ENCODE results near the gene LIFR.

GRCh38 chr5:38541174-38541725, 15.2 kb downstream of the LIFR start:
- TF ChIP-seq RAD21 (IDR thresholded peaks at IDR 0.05; ENCODE audit: low read depth) (no peak), EZH2 (IDR thresholded peaks at IDR 0.05) (no peak), SP1 (IDR thresholded peaks at IDR 0.05; ENCODE audit: low read depth) (no peak), POLR2A (IDR thresholded peaks at IDR 0.05; ENCODE audit: borderline replicate concordance, extremely low read depth, insufficient read depth, insufficient read length) (no peak), YY1 (IDR thresholded peaks at IDR 0.05; ENCODE audit: extremely low read depth, insufficient replicate concordance, low read depth, low read length) (no peak), POLR2AphosphoS5 (IDR thresholded peaks at IDR 0.05; ENCODE audit: low read depth, low read length) (no peak), EZH2phosphoT487 (IDR thresholded peaks at IDR 0.05; ENCODE audit: borderline replicate concordance) (no peak), REST (IDR thresholded peaks at IDR 0.05; ENCODE audit: low read depth) (no peak)
- TF ChIP-seq, protein P1, sequence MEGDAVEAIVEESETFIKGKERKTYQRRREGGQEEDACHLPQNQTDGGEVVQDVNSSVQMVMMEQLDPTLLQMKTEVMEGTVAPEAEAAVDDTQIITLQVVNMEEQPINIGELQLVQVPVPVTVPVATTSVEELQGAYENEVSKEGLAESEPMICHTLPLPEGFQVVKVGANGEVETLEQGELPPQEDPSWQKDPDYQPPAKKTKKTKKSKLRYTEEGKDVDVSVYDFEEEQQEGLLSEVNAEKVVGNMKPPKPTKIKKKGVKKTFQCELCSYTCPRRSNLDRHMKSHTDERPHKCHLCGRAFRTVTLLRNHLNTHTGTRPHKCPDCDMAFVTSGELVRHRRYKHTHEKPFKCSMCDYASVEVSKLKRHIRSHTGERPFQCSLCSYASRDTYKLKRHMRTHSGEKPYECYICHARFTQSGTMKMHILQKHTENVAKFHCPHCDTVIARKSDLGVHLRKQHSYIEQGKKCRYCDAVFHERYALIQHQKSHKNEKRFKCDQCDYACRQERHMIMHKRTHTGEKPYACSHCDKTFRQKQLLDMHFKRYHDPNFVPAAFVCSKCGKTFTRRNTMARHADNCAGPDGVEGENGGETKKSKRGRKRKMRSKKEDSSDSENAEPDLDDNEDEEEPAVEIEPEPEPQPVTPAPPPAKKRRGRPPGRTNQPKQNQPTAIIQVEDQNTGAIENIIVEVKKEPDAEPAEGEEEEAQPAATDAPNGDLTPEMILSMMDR (IDR thresholded peaks at IDR 0.05 in 2 of 3, conservative IDR thresholded peaks at IDR 0.05 in 1 of 3; ENCODE audit: borderline replicate concordance in 1 of 3, insufficient read depth in 1 of 3, low read depth in 2 of 3, low read length in 2 of 3): no peak

Data from HCT116 (cell line).